Urinary bladder (tissue), 4 donors: ENCODE data around the gene BLOC1S6. TPM values are rescaled to one million over a fixed set of nuclear protein-coding genes. Genes with fewer than 3 reads are reported as not detected.

Source experiments
- DNase-seq: peaks from one replicate; pipeline ENCODE4 v3.0.0-alpha.2; 2015; ENCODE audit errors: extremely low spot score
- H3K27ac ChIP-seq: one replicate; pipeline ENCODE4 v1.5.1; 2013; ENCODE audit warnings: low read depth, mild to moderate bottlenecking, moderate library complexity
- H3K36me3 ChIP-seq: one replicate; pipeline ENCODE4 v1.6.1; 2013; ENCODE audit warnings: mild to moderate bottlenecking, moderate library complexity; ENCODE audit not compliant: insufficient read depth
- H3K4me1 ChIP-seq: one replicate; pipeline ENCODE4 v1.6.1; 2013; ENCODE audit warnings: mild to moderate bottlenecking, moderate library complexity; ENCODE audit not compliant: insufficient read depth
- H3K4me3 ChIP-seq: one replicate; pipeline ENCODE4 v1.5.1; 2013; ENCODE audit warnings: low read depth, low read length
- WGBS: extraction: QIAGEN DNeasy Blood & Tissue Kit; methylation state at CpG from one replicate; pipeline ENCODE4 v1.1.7; 2013; 5-methylcytosine and 5-hydroxymethylcytosine counted together
- polyA plus RNA-seq: library from polyadenylated mRNA; stranded (reverse); fragments of 200-250 nt; gene quantifications from one replicate; pipeline ENCODE4 v1.2.3, GENCODE V29; 2013
- total RNA-seq: library from RNA; depleted of rRNA; stranded (reverse); fragments of >200 nt; gene quantifications from one replicate; pipeline ENCODE4 v1.2.3, GENCODE V29; 2014
- donor health status: healthy with polysubstance abuse.
- donor health status: healthy.

Gene BLOC1S6
- total and polyA plus RNA-seq, 2 donors, result 38.9 to 83.9 TPM

DNA sequence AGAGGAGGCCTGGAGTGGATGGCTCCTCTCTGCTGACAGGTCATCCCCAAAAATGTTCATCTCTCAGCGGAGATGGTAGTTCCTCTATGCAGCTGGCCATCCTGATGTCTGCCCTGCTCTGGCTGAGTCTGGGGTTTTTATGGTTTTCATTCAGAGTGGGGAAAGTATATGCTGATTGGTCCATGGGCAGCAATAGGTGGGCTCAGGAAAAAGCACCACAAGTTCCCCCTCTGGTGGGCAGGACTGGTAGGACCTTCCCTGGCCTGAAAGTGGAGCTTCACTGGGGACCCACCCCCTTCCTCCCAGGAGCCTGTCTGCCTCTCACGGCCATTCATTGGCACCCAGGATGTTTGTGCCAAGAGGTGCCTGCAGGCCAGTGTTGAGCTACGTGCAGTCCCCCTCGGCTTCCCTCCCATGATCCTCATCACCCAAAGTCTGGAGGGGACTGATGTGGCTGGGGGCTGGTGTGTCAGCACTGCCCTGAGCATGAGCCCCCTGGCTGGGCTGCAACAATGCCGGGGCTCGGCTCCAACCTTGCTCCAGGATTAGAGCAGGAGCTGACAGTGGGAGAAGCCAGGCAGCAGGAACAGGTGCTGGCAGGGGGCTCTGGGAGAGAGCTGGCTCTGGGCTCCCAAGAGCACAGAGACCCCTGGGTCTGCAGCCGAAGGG lies 13.1 kb upstream of the BLOC1S6 start:
- no peaks in the 10 kb centered on the region for H3K36me3 ChIP-seq
- 77% methylated on average over 7 of the region's 7 CpGs for WGBS
- DNase-seq, result no peak
- H3K4me3 ChIP-seq, result no peak overlapping the region
- H3K4me1 ChIP-seq, result no peaks in the 10 kb centered on the region
- no peak overlapping the region for H3K27ac ChIP-seq

GRCh38 chr15:45581919-45582318 lies 5.3 kb upstream of the BLOC1S6 start:
- 93% methylated on average over 2 of the region's 2 CpGs for WGBS
- no peak for DNase-seq

GRCh38 chr15:45583731-45584639 lies 3.2 kb upstream of the BLOC1S6 start:
- Histone ChIP-seq H3K27ac (no peak overlapping the region), H3K36me3 (no peaks in the 10 kb centered on the region), H3K4me3 (no peak overlapping the region), H3K4me1 (peaks cover 3% of the 10 kb centered on the region)
- no peak for DNase-seq
- 87% methylated on average over 11 of the region's 11 CpGs for WGBS

More at GRCh38 chr15:45581919-45582318, 5.3 kb upstream of the BLOC1S6 start:
- Histone ChIP-seq H3K4me3 (no peak overlapping the region), H3K36me3 (no peaks in the 10 kb centered on the region), H3K4me1 (no peaks in the 10 kb centered on the region), H3K27ac (no peak overlapping the region)

- 70% methylated on average over 7 of the region's 7 CpGs for WGBS
- Histone ChIP-seq H3K4me1 (peaks cover 4% of the 10 kb centered on the region), H3K4me3 (no peak overlapping the region), H3K36me3 (no peaks in the 10 kb centered on the region), H3K27ac (no peak overlapping the region)
- no peak for DNase-seq
Measured at GRCh38 chr15:45585069-45585791, 1.9 kb upstream of the BLOC1S6 start.

DNA sequence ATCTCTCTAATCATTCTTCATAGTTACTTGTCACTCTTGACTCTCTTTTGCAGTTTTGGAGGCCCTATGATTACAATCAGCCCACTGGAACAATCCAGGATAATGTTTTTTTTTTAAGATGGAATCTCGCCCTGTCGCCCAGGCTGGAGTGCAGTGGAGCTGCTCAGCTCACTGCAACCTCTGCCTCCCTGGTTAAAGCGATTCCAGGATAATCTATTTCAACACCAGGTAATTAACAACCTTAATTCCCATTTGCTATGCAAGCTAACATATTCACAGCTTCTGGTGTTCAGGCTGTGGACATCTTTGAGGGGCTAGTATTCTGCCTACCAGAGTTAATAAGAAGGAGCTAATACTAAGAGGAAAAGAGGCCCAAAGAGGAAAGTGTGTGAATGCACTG lies 1.1 kb upstream of the BLOC1S6 start:
- Histone ChIP-seq H3K36me3 (no peaks in the 10 kb centered on the region), H3K4me1 (peaks cover 4% of the 10 kb centered on the region), H3K27ac (no peak overlapping the region), H3K4me3 (peak overlapping the region; percentile 79)
- no peak for DNase-seq
- 67% methylated on average over 3 of the region's 3 CpGs for WGBS

DNA sequence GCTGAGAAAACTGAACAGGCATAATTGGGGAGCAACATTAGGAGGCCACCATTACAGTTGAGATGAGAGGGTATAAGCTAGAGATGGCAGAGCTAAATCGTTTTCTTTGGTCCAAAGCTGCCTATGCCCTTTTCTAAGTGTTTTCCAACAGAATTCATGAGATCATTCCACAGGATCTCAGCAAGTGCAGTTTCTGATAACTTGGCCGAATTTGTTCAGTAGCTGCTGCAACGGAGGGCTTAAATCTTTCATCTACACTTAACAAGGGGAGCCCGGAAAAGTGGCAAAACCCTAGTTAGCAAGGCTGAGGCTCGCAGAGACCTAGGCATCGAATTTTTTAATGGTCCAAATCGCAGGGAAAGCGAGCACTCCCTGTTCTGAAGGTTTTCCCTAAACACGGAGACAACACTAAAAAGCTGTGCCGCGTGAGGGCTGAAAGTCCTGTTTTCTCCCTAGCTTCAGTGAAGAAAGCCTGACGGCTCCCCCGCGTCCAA lies 531 bp upstream of the BLOC1S6 start:
- peak; percentile 28 for DNase-seq
- Histone ChIP-seq H3K4me3 (peak overlapping the region; percentile 79), H3K36me3 (no peaks in the 10 kb centered on the region), H3K27ac (peak overlapping the region; percentile 98), H3K4me1 (peaks cover 4% of the 10 kb centered on the region)
- WGBS, result 2% methylated on average over 14 of the region's 14 CpGs

DNA sequence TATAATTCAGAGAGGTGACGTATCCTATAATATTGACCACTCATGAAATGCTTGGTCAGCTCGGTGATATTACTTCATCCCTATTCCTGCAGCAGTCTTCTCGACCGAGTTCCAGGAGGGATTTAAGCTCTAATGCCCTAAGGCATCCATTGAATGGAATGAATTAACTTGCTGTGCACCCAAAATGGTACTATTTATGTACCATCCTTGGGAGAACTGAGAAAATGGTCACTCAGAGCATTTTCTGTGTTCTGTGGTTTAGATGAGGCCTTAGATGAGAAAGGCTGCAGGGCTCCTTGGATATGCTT lies 638 bp downstream of the BLOC1S6 start:
- Histone ChIP-seq H3K4me1 (peaks cover 4% of the 10 kb centered on the region), H3K36me3 (no peaks in the 10 kb centered on the region), H3K27ac (peak overlapping the region; percentile 82), H3K4me3 (peak overlapping the region; percentile 79)
- WGBS, result 0% methylated on average over 4 of the region's 4 CpGs
- DNase-seq, result no peak

DNA sequence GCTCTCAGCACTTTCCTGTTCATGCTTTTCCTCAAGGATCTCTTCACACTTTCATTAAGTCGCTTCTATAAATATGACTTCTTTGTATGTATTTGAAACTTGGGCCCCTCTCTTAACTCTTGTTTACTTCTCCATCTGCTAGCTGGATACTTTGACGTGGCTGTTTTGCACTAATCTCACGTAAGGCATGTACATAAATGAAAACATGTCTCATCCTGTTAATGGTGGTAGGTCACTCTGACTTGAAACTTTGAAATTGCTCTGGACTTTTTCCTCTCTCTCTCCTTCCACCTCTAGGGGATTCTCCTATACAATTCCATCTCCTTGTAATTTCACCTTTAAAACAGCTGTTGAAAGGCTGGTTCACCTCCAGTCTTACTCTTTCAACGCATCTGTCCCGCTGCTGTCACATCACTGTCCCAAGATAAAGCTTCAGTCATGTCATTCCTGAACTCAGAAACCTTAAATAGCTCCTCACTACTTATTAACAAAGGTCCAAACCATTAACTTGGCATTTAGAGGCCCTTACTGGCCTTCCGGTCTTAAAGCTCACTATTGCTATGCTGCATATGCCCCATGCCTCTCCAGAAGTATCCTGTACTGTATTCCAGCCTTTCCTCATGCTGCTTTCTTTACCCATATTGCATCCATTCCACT lies 1.2 kb downstream of the BLOC1S6 start:
- H3K4me3 ChIP-seq, result peak overlapping the region; percentile 79
- H3K4me1 ChIP-seq, result peaks cover 4% of the 10 kb centered on the region
- WGBS, result 28% methylated on average over 6 of the region's 6 CpGs
- no peaks in the 10 kb centered on the region for H3K36me3 ChIP-seq
- H3K27ac ChIP-seq, result no peak overlapping the region
- peak; percentile 33 for DNase-seq

DNA sequence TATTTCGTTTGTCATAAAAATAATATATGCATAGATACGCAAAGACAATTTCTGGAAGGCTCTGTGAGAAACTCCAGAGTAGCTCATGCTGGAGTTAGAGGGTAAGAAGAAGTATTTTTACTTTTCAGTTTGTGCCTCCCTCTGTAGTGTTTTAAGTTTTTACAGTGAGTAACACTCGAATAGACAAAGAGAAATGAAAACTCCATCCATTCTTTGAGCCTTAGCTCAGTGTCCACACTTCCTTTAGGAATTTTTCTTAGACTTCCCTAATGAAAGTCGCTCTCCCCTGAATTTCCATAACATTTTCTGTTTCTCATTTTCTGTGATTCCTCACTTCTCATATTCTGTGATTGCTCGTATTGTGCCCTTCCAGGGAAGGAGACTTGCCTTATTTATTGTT lies 2.1 kb downstream of the BLOC1S6 start:
- Histone ChIP-seq H3K27ac (no peak overlapping the region), H3K4me3 (no peak overlapping the region), H3K4me1 (peaks cover 4% of the 10 kb centered on the region), H3K36me3 (no peaks in the 10 kb centered on the region)
- 76% methylated on average over 5 of the region's 5 CpGs for WGBS
- DNase-seq, result no peak

- Histone ChIP-seq H3K36me3 (peaks cover 2% of the 10 kb centered on the region), H3K4me3 (no peak overlapping the region), H3K27ac (no peak overlapping the region), H3K4me1 (peaks cover under 1% of the 10 kb centered on the region)
- WGBS, result 89% methylated on average over 2 of the region's 2 CpGs
- DNase-seq, result no peak
Measured at GRCh38 chr15:45594319-45594718, 7.1 kb downstream of the BLOC1S6 start.

DNA sequence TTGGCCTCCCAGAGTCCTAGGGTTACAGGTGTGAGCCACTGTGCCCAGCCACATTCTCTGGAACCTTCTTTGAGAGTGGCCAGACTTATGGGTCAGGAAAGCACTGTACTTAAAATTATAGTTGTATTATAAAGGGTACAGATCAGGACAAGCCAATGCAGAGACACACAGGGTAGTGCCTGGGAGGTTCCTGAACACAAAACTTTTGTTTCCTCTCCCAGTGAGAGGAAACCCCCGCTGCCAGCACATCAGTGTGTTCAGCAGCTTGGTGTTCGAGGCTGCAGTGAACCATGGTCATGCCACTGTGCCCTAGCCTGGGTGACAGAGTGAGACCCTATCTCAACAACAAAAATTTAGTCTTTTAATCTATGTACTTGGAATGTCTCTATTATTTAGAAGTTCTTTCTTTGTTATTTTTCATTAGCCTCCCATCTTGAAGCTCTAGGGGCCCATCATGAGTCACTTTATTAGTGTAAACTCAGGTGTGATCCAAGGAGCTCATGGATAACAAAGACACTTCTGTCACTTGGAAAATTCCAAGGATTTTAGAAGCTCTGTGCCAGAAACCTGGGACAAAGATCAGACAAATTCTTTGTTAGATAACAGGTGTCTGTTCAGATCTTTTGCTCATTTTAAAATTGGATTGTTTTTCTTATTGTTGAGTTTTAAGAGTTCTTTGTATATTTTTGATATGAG lies 7.8 kb downstream of the BLOC1S6 start:
- no peak for DNase-seq
- H3K4me3 ChIP-seq, result no peak overlapping the region
- peaks cover 2% of the 10 kb centered on the region for H3K36me3 ChIP-seq
- H3K27ac ChIP-seq, result no peak overlapping the region
- no peaks in the 10 kb centered on the region for H3K4me1 ChIP-seq
- WGBS, result 93% methylated on average over 2 of the region's 2 CpGs

GRCh38 chr15:45603881-45604280 lies 16.7 kb downstream of the BLOC1S6 start:
- Histone ChIP-seq H3K4me3 (no peak overlapping the region), H3K27ac (no peak overlapping the region), H3K4me1 (no peaks in the 10 kb centered on the region), H3K36me3 (peaks cover 2% of the 10 kb centered on the region)
- no peak for DNase-seq
- WGBS, result 92% methylated on average over 3 of the region's 3 CpGs

DNA sequence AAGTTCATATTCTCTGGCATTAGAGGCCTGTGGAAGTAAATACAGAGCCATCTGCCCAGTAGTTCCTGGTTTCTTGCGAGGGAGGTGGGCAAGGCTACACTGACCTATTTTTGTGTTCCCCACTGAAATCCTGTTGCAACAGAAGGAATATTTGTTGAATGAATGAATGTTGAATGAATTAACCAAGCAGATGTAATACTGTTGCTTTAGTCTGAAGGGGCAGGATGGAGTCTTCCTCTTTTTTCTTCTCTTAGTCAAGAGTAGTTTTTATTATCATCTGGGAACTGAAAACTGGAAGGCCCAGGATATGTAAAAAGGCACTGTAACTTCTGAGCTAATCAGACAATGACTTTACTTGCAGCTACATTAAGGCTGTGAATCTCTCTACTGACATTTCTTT lies 17.1 kb downstream of the BLOC1S6 start:
- H3K36me3 ChIP-seq, result peaks cover 2% of the 10 kb centered on the region
- no peaks in the 10 kb centered on the region for H3K4me1 ChIP-seq
- H3K4me3 ChIP-seq, result no peak overlapping the region
- H3K27ac ChIP-seq, result no peak overlapping the region
- DNase-seq, result no peak
- 93% methylated on average over 1 of the region's 1 CpG for WGBS
